Osteoblast (primary cell): Measurements from ENCODE around the gene DISC1. TPM values are rescaled to one million over a fixed set of nuclear protein-coding genes. Genes with fewer than 3 reads are reported as not detected.
A peak's percentile ranks its signal among the peaks of the same experiment; 100 is the strongest.

ENCODE experiments used
- DNase-seq: peaks from one replicate; pipeline ENCODE4 v3.0.0; 2011; ENCODE audit warnings: low spot score, mixed read lengths; ENCODE audit not compliant: insufficient read length; ENCODE audit errors: missing footprints
- H2AFZ ChIP-seq: 2 replicates; pipeline ENCODE4 v1.6.0; 2011; ENCODE audit warnings: mild to moderate bottlenecking, low read length
- H3K27ac ChIP-seq: 2 replicates; pipeline ENCODE4 v1.5.1; 2011; ENCODE audit warnings: mild to moderate bottlenecking, low read depth, low read length, moderate library complexity
- H3K27me3 ChIP-seq: 2 replicates; pipeline ENCODE4 v1.6.0; 2012; ENCODE audit warnings: mild to moderate bottlenecking, control low read depth, inconsistent platforms, low read length, moderate library complexity; ENCODE audit not compliant: insufficient read depth
- H3K36me3 ChIP-seq: 2 replicates; pipeline ENCODE4 v1.5.1; 2011; ENCODE audit warnings: mild to moderate bottlenecking, low read length, control low read depth, moderate library complexity; ENCODE audit not compliant: insufficient read depth
- H3K4me1 ChIP-seq: 2 replicates; pipeline ENCODE4 v1.5.1; 2011; ENCODE audit warnings: mild to moderate bottlenecking, low read length, control low read depth, moderate library complexity; ENCODE audit not compliant: insufficient read depth
- H3K4me2 ChIP-seq: 2 replicates; pipeline ENCODE4 v1.6.0; 2011; ENCODE audit warnings: mild to moderate bottlenecking, low read length; ENCODE audit not compliant: insufficient read depth
- H3K4me3 ChIP-seq: fragments of 200-600 bp; sonication (generic); 3 replicates; pipeline ENCODE4 v1.5.1; 2012; ENCODE audit warnings: mild to moderate bottlenecking, low read length, inconsistent platforms; ENCODE audit not compliant: insufficient read depth
- H3K79me2 ChIP-seq: 2 replicates; pipeline ENCODE4 v1.6.0; 2012; ENCODE audit warnings: mild to moderate bottlenecking, low read length, control low read depth, inconsistent platforms; ENCODE audit not compliant: insufficient read depth
- H3K9me3 ChIP-seq: 2 replicates; pipeline ENCODE4 v1.5.1; 2011; ENCODE audit warnings: low read depth, low read length, control low read depth
- H4K20me1 ChIP-seq: 2 replicates; pipeline ENCODE4 v1.6.0; 2012; ENCODE audit warnings: mild to moderate bottlenecking, low read length, control low read depth; ENCODE audit not compliant: insufficient read depth
- CTCF ChIP-seq: IDR thresholded peaks from 2 replicates; pipeline ENCODE4 v1.5.1; 2011; ENCODE audit warnings: mild to moderate bottlenecking, low read depth, low read length, moderate library complexity; ENCODE audit errors: extremely low read depth
- total RNA-seq: library from RNA; depleted of rRNA; stranded (reverse); fragments of >200 nt; gene quantifications from 2 replicates; pipeline ENCODE4 v1.2.3, GENCODE V29; 2012

The DISC1 gene
- total RNA-seq, 1 donor, result 11.9 TPM

- Histone ChIP-seq H3K27me3 (no peaks in the 10 kb centered on the region), H2AFZ (no peak overlapping the region), H3K27ac (peak overlapping the region; percentile 63), H4K20me1 (no peaks in the 10 kb centered on the region), H3K4me3 (no peak overlapping the region), H3K36me3 (no peaks in the 10 kb centered on the region), H3K4me2 (no peak overlapping the region), H3K4me1 (peaks cover 6% of the 10 kb centered on the region), H3K79me2 (no peaks in the 10 kb centered on the region), H3K9me3 (no peaks in the 10 kb centered on the region)
- TF ChIP-seq CTCF, result no peak
- DNase-seq, result no peak
Measured at GRCh38 chr1:231861541-231862481, 235.2 kb downstream of the DISC1 start.

GRCh38 chr1:231862611-231863010 lies 236.0 kb downstream of the DISC1 start:
- H2AFZ ChIP-seq, result no peak overlapping the region
- H3K27ac ChIP-seq, result no peak overlapping the region
- H3K9me3 ChIP-seq, result no peaks in the 10 kb centered on the region
- H3K36me3 ChIP-seq, result no peaks in the 10 kb centered on the region
- TF ChIP-seq CTCF, result no peak
- no peak overlapping the region for H3K4me3 ChIP-seq
- no peak overlapping the region for H3K4me2 ChIP-seq
- no peaks in the 10 kb centered on the region for H3K79me2 ChIP-seq
- DNase-seq, result no peak
- H4K20me1 ChIP-seq, result no peaks in the 10 kb centered on the region
- H3K4me1 ChIP-seq, result peaks cover 6% of the 10 kb centered on the region
- no peaks in the 10 kb centered on the region for H3K27me3 ChIP-seq

- Histone ChIP-seq H3K4me3 (no peak overlapping the region), H3K36me3 (no peaks in the 10 kb centered on the region), H3K27ac (no peak overlapping the region), H3K4me1 (peaks cover 6% of the 10 kb centered on the region), H3K27me3 (no peaks in the 10 kb centered on the region), H3K9me3 (no peaks in the 10 kb centered on the region), H2AFZ (no peak overlapping the region), H3K79me2 (no peaks in the 10 kb centered on the region), H4K20me1 (no peaks in the 10 kb centered on the region), H3K4me2 (no peak overlapping the region)
- no peak for DNase-seq
- TF ChIP-seq CTCF, result no peak
Measured at GRCh38 chr1:231865331-231865730, 238.7 kb downstream of the DISC1 start.
